ENCODE data around the gene LIG4.
A peak's percentile ranks its signal among the peaks of the same experiment; 100 is the strongest.

- TF ChIP-seq CTCF (conservative IDR thresholded peaks at IDR 0.05; ENCODE audit: low read depth, low read length) = peak; percentile 81
- TF ChIP-seq EZH2 (IDR thresholded peaks at IDR 0.05; ENCODE audit: borderline replicate concordance, low read depth, low read length, poor library complexity, severe bottlenecking) = no peak
Observed at GRCh38 chr13:108227651-108228272, 12.4 kb upstream of the LIG4 start.

Data from A673 (cell line).